BJ (cell line): Measurements from ENCODE around the gene DRICH1. TPM values are rescaled to one million over a fixed set of nuclear protein-coding genes. Genes with fewer than 3 reads are reported as not detected.
"Not testable (repeated sequence)": the region's sequence is repeated elsewhere in the genome, so short reads cannot be mapped to it uniquely, and the experiment has no call there.

Experiments
- CTCF ChIA-PET: fragments of 350-600 bp; formaldehyde crosslinking; extraction: SDS; loops from one replicate; lab custom pipeline; 2021; ENCODE audit warnings: antibody characterized with exemption, inconsistent platforms; lab: Yijun Ruan, JAX
- POLR2A ChIA-PET: fragments of 300-600 bp; sonication (Branson Sonifier 250); formaldehyde crosslinking; extraction: SDS; loops from one replicate; lab custom pipeline; 2021; ENCODE audit warnings: antibody characterized with exemption; lab: Charles Lee
- DNase-seq: peaks from one replicate; pipeline ENCODE4 v3.0.0-alpha.2; 2011; ENCODE audit warnings: low read depth
- H3K27me3 ChIP-seq: 2 replicates; pipeline ENCODE4 v1.6.0; 2011; ENCODE audit warnings: low read length; ENCODE audit not compliant: control insufficient read depth, insufficient read depth
- H3K36me3 ChIP-seq: 2 replicates; pipeline ENCODE4 v1.5.1; 2011; ENCODE audit warnings: low read length; ENCODE audit not compliant: control insufficient read depth, insufficient read depth
- H3K4me3 ChIP-seq: 2 replicates; pipeline ENCODE4 v1.5.1; 2011; ENCODE audit warnings: low read depth, mild to moderate bottlenecking, control low read depth, low read length
- polyA plus RNA-seq: library from polyadenylated mRNA; depleted of rRNA; stranded (reverse); fragments of >200 nt; gene quantifications from 2 replicates; pipeline ENCODE4 v1.2.3, GENCODE V29; 2011
- TF ChIP-seq, protein P1 (sequence below): IDR thresholded peaks from 2 replicates; pipeline ENCODE4 v1.5.1; 2011; ENCODE audit warnings: low read depth, mild to moderate bottlenecking, control low read depth, inconsistent platforms, low read length, moderate library complexity; ENCODE audit not compliant: insufficient read depth

DRICH1 gene
- polyA plus RNA-seq, 1 experiment: not detected

DNA sequence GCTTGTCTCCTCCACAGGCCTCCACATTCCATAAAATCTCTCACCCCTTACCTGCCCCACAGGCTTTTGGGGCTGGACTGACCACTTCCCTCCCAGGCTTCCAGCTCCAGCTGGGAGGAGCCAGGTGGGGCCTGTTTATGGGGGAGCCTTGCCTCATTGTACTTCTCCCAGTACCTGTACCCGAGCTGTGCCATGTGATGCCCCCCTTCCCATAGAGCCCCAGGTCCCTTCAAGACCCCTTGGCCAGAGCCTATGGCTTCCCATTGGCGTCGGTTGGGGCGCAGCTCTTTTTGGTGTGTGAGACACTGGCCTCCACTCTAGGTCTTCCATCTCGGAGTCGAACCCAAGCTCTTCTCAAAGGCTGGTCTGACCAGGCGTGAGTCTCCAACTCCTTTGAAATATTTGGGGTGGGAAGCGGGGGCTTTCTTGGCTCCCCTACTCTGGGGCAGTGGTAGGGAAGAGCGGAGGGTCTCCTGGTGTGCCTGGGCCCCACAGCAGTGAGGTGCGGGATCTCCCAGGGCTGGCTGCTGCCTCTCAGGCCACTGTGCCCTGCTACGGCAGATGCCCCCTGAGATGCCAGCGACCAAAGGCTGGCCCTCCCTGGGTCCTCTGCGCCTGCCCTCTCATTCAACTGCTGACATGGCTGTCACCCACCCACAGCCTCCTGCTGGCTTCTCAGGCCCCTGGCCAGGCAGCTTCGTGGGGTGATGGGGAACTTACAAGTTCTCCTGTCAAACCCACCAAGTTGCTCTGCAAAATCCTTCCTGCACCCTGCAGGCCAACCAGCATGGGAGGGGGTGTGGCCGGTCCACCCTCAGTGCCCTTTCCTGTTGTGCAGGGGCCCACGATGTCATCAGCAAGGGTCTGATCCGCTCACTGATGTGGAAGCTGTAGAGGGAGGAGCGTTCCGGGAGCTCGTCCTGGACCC, 25.7 kb downstream of the DRICH1 start:
- TF ChIP-seq, protein P1, sequence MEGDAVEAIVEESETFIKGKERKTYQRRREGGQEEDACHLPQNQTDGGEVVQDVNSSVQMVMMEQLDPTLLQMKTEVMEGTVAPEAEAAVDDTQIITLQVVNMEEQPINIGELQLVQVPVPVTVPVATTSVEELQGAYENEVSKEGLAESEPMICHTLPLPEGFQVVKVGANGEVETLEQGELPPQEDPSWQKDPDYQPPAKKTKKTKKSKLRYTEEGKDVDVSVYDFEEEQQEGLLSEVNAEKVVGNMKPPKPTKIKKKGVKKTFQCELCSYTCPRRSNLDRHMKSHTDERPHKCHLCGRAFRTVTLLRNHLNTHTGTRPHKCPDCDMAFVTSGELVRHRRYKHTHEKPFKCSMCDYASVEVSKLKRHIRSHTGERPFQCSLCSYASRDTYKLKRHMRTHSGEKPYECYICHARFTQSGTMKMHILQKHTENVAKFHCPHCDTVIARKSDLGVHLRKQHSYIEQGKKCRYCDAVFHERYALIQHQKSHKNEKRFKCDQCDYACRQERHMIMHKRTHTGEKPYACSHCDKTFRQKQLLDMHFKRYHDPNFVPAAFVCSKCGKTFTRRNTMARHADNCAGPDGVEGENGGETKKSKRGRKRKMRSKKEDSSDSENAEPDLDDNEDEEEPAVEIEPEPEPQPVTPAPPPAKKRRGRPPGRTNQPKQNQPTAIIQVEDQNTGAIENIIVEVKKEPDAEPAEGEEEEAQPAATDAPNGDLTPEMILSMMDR: no peak
- Histone ChIP-seq H3K36me3 (no peaks in the 10 kb centered on the region), H3K27me3 (no peaks in the 10 kb centered on the region), H3K4me3 (no peak overlapping the region)
- ChIA-PET CTCF (interaction anchor here (1.2 kb wide), 1 partner anchor 15 kb away, joined by 4 read pairs; no protein-coding TSS in a partner anchor), POLR2A (no interaction called here)
- DNase-seq: no peak

DNA sequence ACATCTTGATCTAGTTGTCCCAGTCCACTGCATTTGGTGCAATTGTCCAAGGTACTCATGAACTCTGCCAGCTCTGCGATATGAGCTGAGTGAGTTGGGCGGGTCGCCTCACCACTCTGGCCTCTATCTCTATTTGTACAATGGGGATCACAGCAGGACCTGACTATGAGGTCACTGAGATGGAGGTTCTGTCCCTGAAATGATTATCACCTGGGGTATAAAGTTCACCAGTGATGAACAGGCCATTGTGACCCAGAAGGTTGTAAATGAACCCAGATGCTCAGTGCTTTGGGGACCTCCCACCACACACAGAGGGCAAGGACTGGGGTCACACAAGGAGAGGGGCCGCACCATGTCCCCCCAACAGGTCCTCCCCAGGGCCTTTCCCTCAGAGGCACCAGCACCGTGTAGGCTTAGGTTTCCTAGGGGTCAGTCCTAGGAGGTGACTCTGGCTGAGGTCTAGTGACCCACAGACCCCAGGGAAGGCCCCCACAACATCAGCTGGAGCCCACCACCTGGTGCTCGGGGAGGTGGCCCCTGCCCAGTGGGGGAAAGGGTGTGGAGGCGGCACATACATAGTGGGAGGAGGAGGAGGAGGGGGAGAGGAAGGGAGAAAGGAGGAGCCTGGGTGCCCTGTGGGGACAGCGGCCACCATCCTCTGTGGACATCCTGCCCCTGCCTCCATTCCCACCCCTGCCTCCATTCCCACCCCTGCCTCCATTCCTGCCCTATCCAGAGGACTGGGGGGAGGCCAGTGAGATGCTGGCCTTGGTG, 27.0 kb downstream of the DRICH1 start:
- TF ChIP-seq, protein P1: no peak
- ChIA-PET CTCF (interaction anchor here (1.5 kb wide), 1 partner anchor 14 kb away, joined by 6 read pairs; no protein-coding TSS in a partner anchor), POLR2A (no interaction called here)
- H3K4me3 ChIP-seq: no peak overlapping the region
- no peak for DNase-seq
- H3K27me3 ChIP-seq: no peaks in the 10 kb centered on the region
- H3K36me3 ChIP-seq: no peaks in the 10 kb centered on the region

DNA sequence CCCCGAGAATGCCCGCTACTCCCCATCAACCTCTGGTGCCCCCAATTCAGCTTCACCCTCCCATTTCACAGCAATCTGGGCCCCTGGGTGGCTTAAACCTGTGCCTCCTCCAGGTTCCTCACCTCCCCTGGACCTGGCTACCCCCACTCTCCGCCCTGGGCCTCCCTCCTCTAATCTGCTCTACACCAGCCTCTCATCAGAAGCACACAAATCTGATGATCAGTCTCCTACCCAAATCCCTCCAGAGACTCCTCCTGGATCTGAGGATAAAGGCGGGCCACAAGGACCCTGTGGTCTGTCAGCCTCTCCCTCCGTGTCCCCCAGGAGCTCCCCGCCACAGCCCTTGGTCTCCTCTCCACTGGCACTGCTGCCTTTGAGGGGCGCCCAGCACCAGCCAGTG, 28.9 kb downstream of the DRICH1 start:
- Histone ChIP-seq H3K36me3 (no peaks in the 10 kb centered on the region), H3K4me3 (no peak overlapping the region), H3K27me3 (no peaks in the 10 kb centered on the region)
- TF ChIP-seq, protein P1: no peak
- CTCF ChIA-PET: interaction anchor here (0.6 kb wide), 1 partner anchor 246 kb away, joined by 3 read pairs; no protein-coding TSS in a partner anchor
- no peak for DNase-seq
- POLR2A ChIA-PET: no interaction called here

DNA sequence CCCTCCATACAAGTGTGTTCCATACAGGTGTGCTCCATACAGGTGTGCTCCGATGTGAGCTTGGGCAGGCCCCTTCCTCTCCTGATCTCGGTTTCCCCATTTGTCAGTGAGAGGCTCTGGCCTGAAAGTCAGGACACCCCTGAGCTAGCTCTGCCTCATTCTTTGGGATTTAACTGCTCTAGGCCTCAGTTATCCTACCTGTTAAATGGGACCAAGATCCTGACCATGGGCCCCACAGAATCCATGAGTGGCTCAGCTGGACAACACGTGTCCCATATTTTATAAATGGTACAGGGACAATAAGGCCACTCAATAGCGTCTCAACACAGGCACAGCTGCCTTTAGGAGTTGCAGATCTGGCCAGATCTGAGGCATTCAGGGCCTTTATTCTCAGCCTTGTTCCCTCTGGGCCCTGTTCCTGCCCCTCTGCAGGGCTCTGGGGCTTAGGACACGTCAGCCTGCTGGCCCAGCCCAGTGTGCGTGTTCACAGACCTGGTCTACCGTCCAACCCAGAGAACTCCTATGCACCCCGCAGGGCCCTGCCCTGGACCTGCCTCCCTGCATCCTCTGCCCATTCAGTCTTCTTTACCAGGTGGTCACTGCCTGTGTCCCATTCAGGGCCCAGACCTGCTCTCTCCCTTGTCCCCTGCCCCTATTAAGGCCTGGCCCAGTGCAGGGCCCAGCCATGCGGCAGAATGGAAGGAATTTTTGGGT, 33.2 kb downstream of the DRICH1 start:
- DNase-seq: no peak
- no peaks in the 10 kb centered on the region for H3K36me3 ChIP-seq
- CTCF ChIA-PET: interaction anchor here (1.7 kb wide), 1 partner anchor 8 kb away, joined by 9 read pairs; no protein-coding TSS in a partner anchor
- no peaks in the 10 kb centered on the region for H3K27me3 ChIP-seq
- H3K4me3 ChIP-seq: no peak overlapping the region
- TF ChIP-seq, protein P1: no peak
- POLR2A ChIA-PET: no interaction called here

DNA sequence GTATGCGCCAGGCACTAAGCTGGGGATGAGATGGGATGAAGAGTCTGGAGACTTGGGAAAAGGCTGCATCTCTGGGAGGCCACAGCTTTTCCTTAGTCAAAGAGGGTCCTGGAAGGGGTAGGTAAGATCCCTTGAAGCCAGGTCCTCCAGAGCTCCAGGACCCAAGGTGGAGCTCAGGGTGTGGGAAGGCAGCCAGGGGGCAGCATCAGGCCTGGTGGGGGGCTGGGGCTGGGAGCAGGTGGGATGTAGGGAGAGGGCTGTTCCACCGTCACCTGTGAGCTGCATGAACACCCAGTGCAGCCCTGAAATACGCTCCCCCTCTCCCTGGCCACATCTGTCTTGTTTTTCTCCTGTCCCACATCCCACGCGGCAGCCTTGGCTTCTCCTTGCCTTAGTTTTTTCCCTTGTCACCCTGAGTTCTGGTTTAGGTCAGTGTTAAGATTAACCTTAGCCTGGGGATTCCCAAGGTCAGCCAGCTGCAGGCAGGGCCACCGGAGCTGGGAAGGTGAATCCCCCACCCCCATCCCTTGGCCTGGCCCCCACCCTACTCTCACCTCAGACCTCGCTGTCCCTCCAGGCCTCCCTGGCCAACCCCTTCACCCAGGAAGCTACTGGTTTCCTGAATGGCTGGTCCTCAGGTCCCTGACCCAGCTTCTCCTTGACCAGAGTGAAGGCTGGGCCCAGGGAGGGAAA, 34.4 kb downstream of the DRICH1 start:
- not testable (repeated sequence) for DNase-seq

DNA sequence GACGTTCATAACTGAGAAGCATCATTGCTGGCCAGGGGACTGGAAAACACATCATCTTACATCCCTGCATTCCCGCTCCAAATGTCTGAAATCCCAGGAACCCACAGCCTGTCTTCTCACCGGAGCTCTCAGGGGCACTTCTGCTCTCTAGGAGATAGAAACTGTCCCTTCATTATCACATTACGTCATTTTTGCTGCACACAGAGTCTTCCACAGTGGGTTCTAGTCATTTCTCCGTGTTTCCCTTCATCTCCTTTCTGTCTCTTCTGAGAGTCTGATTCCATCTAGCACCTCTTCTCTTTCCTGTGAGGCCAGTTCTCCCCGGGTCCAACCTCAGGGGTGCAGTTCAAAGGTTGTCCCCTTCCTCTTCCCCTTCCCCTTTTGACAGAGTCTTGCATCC, 36.2 kb downstream of the DRICH1 start:
- POLR2A ChIA-PET, DNase-seq, H3K36me3 ChIP-seq, H3K4me3 ChIP-seq, CTCF ChIA-PET, H3K27me3 ChIP-seq: not testable (repeated sequence)

More for the DNA sequence above, 34.4 kb downstream of the DRICH1 start:
- CTCF ChIA-PET, POLR2A ChIA-PET, H3K4me3 ChIP-seq, H3K27me3 ChIP-seq, H3K36me3 ChIP-seq: not testable (repeated sequence)
